DND-41 (cell line): Measurements from ENCODE around the gene PDE6C.

Experiments
- ATAC-seq: fragments of 200-7000 bp; cut with Tn5 transposase; 3 replicates; pipeline ENCODE4 v1.9.1; 2021; ENCODE audit warnings: low read depth; ENCODE audit not compliant: insufficient read depth
- DNase-seq: peaks from one replicate; pipeline ENCODE4 v3.0.0-alpha.2; 2020
- H2AFZ ChIP-seq: 2 replicates; pipeline ENCODE4 v1.6.0; 2012; ENCODE audit warnings: low read depth, low read length
- H3K27ac ChIP-seq: 2 replicates; pipeline ENCODE4 v1.5.1; 2012; ENCODE audit warnings: low read length, inconsistent platforms
- H3K27me3 ChIP-seq: fragments of 200-600 bp; sonication (generic); 2 replicates; pipeline ENCODE4 v1.6.0; 2012; ENCODE audit warnings: low read length, mild to moderate bottlenecking, inconsistent platforms; ENCODE audit not compliant: insufficient read depth, poor library complexity
- H3K36me3 ChIP-seq: 2 replicates; pipeline ENCODE4 v1.5.1; 2012; ENCODE audit warnings: low read length, inconsistent platforms; ENCODE audit not compliant: insufficient read depth
- H3K4me1 ChIP-seq: 2 replicates; pipeline ENCODE4 v1.5.1; 2012; ENCODE audit warnings: mild to moderate bottlenecking, low read length; ENCODE audit not compliant: insufficient read depth
- H3K4me2 ChIP-seq: 2 replicates; pipeline ENCODE4 v1.6.0; 2012; ENCODE audit warnings: mild to moderate bottlenecking, moderate library complexity, low read length, inconsistent platforms; ENCODE audit not compliant: insufficient read depth
- H3K4me3 ChIP-seq, 2 experiments: fragments of 200-600 bp in 1 of 2; shearing (Covaris generic) in 1 of 2; 2 replicates each; pipeline ENCODE4 v1.5.1; 2012 to 2016; ENCODE audit warnings: inconsistent platforms in 2 of 2, low read length in 2 of 2, mild to moderate bottlenecking in 2 of 2, low read depth in 1 of 2, moderate library complexity in 1 of 2
- H3K79me2 ChIP-seq: 2 replicates; pipeline ENCODE4 v1.6.0; 2012; ENCODE audit warnings: low read length, inconsistent platforms; ENCODE audit not compliant: insufficient read depth
- H3K9ac ChIP-seq: 2 replicates; pipeline ENCODE4 v1.6.0; 2012; ENCODE audit warnings: low read depth, mild to moderate bottlenecking, inconsistent platforms, low read length, moderate library complexity
- H3K9me3 ChIP-seq: 2 replicates; pipeline ENCODE4 v1.5.1; 2012; ENCODE audit warnings: low read length, moderate library complexity, mild to moderate bottlenecking, inconsistent platforms; ENCODE audit not compliant: insufficient read depth, severe bottlenecking
- H4K20me1 ChIP-seq: 2 replicates; pipeline ENCODE4 v1.6.0; 2012; ENCODE audit warnings: low read length; ENCODE audit not compliant: insufficient read depth
- EZH2 ChIP-seq: IDR thresholded peaks from 3 replicates; pipeline ENCODE4 v1.6.1; 2012; ENCODE audit warnings: borderline replicate concordance, low read depth, mild to moderate bottlenecking, moderate library complexity, low read length, inconsistent platforms; ENCODE audit not compliant: severe bottlenecking
- TF ChIP-seq, protein P1 (sequence below): IDR thresholded peaks from 2 replicates; pipeline ENCODE4 v1.5.1; 2012; ENCODE audit warnings: borderline replicate concordance, low read length, moderate library complexity, mild to moderate bottlenecking; ENCODE audit not compliant: poor library complexity, severe bottlenecking; ENCODE audit errors: extremely low read depth

PDE6C gene

DNA sequence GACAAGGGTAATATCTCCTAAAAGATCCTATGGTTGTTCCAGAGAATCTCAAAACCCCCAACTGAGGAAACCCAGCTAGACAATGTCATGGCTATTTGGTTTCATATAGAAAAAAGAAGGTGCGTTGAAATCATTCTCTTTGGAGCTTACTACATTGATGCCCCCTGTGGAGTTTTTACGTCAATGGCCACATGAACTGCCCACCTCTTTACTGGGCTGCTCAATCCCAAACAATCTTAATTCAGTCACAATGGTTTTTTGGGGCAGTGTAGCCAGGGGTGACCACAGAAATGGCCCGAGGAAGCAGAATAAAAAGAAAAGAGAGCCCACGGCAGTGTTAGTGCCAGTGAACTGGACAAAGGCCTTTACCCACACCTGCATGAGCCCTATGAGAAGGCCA is 19.1 kb upstream of the PDE6C start:
- Histone ChIP-seq H3K36me3 (no peaks in the 10 kb centered on the region), H4K20me1 (no peaks in the 10 kb centered on the region), H3K4me2 (no peak overlapping the region), H3K4me1 (no peaks in the 10 kb centered on the region), H3K9me3 (no peaks in the 10 kb centered on the region), H3K79me2 (no peaks in the 10 kb centered on the region), H3K27me3 (peaks cover 5% of the 10 kb centered on the region), H2AFZ (no peak overlapping the region), H3K4me3 (no peak overlapping the region), H3K27ac (no peak overlapping the region), H3K9ac (no peak overlapping the region)
- ATAC-seq = no peak
- TF ChIP-seq, protein P1, sequence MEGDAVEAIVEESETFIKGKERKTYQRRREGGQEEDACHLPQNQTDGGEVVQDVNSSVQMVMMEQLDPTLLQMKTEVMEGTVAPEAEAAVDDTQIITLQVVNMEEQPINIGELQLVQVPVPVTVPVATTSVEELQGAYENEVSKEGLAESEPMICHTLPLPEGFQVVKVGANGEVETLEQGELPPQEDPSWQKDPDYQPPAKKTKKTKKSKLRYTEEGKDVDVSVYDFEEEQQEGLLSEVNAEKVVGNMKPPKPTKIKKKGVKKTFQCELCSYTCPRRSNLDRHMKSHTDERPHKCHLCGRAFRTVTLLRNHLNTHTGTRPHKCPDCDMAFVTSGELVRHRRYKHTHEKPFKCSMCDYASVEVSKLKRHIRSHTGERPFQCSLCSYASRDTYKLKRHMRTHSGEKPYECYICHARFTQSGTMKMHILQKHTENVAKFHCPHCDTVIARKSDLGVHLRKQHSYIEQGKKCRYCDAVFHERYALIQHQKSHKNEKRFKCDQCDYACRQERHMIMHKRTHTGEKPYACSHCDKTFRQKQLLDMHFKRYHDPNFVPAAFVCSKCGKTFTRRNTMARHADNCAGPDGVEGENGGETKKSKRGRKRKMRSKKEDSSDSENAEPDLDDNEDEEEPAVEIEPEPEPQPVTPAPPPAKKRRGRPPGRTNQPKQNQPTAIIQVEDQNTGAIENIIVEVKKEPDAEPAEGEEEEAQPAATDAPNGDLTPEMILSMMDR = no peak
- TF ChIP-seq EZH2 = no peak
- DNase-seq = no peak

DNA sequence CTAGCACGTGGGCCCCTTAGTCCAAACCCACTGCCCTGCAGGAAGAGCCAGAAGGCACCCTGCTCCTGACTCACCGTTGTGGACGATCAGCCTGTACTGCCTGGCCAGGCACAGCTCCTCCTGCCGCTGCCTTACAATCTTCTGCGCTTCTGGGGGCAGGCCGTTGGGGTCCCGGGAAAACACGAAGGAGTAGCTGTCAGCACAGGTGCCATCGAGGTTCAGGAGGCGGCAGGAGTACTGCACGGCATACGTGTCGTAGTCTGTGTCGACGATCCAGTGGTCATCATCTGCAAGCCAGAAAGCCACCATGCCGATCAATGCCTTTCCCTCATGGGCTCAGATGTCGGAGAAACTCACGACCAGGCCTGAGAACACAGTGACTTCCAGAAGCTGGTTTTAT is 18.6 kb upstream of the PDE6C start:
- Histone ChIP-seq H3K27ac (no peak overlapping the region), H3K27me3 (peaks cover 5% of the 10 kb centered on the region), H3K4me2 (no peak overlapping the region), H3K4me3 (no peak overlapping the region), H3K9me3 (no peaks in the 10 kb centered on the region), H2AFZ (no peak overlapping the region), H3K36me3 (no peaks in the 10 kb centered on the region), H3K4me1 (no peaks in the 10 kb centered on the region), H4K20me1 (no peaks in the 10 kb centered on the region), H3K79me2 (no peaks in the 10 kb centered on the region), H3K9ac (no peak overlapping the region)
- ATAC-seq (no peak), DNase-seq (no peak)
- TF ChIP-seq EZH2 = no peak
- TF ChIP-seq, protein P1 = no peak

DNA sequence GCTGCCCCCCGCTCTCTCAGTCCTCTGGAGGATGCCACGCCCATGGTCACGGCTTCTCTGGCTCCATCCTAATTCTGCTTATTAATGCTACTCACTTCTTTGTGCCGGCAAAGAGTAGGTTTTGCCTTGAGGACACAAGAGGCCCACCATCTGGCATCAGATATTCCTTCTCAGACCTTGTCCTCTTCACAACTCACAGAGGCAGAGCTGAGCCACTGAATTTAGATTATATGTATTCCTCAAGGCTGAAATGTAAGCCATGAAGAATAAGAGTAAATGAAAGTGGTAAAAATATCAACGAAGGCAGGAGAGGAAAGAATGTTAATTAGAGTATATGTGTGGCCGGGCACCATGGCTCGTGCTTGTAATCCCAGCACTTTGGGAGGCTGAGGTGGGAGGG is 17.8 kb upstream of the PDE6C start:
- no peaks in the 10 kb centered on the region for H3K79me2 ChIP-seq
- ATAC-seq (no peak), DNase-seq (no peak)
- H3K9me3 ChIP-seq = no peaks in the 10 kb centered on the region
- H3K4me1 ChIP-seq = no peaks in the 10 kb centered on the region
- no peak overlapping the region for H2AFZ ChIP-seq
- no peaks in the 10 kb centered on the region for H3K27me3 ChIP-seq
- no peak overlapping the region for H3K9ac ChIP-seq
- H3K27ac ChIP-seq = no peak overlapping the region
- H3K4me2 ChIP-seq = no peak overlapping the region
- no peaks in the 10 kb centered on the region for H4K20me1 ChIP-seq
- H3K36me3 ChIP-seq = no peaks in the 10 kb centered on the region
- TF ChIP-seq, protein P1 = no peak
- TF ChIP-seq EZH2 = no peak
- H3K4me3 ChIP-seq = no peak overlapping the region

DNA sequence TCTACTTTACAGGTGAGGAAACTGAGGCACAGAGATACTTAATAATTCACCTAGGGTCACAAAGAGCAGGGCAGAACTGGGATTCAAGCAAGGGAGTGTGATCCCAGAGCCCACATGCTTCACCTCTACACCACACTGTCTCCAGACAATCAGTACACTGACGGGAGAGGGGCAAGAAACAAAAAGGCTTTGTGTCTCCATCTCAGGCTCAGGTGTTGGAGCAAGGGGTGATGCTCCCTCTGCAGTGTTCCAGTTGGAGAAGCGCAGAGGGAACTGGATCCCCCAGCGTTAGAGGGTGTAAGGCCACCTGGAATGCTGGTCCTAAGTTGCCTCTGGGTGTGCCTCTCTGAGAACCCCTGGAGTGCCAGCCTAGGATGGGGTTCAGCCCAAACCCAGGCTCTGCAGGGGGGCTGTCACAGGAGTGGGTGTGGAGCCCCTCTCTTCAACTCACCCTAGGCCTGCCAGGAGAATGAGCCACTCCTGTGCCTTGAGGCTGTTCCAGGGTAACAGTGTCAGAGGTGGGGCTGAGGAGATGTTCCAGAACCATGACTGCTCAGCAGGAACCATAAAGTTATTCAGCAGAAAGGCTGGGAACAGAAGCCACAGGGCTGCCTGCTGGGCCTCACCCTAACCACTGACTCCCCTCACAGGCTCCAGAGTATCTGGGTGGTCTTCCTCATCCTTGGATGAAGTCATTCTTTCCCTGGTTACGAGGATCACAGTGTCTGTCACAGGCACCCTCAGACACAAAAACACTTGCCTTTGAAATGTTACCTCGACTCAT is 16.8 kb upstream of the PDE6C start:
- H3K4me2 ChIP-seq = no peak overlapping the region
- H3K27ac ChIP-seq = no peak overlapping the region
- H3K79me2 ChIP-seq = no peaks in the 10 kb centered on the region
- no peaks in the 10 kb centered on the region for H4K20me1 ChIP-seq
- H3K36me3 ChIP-seq = no peaks in the 10 kb centered on the region
- DNase-seq (no peak), ATAC-seq (no peak)
- H2AFZ ChIP-seq = no peak overlapping the region
- H3K9ac ChIP-seq = no peak overlapping the region
- H3K4me1 ChIP-seq = no peaks in the 10 kb centered on the region
- no peaks in the 10 kb centered on the region for H3K27me3 ChIP-seq
- no peak for TF ChIP-seq EZH2
- TF ChIP-seq, protein P1 = no peak
- no peaks in the 10 kb centered on the region for H3K9me3 ChIP-seq
- H3K4me3 ChIP-seq = no peak overlapping the region
